ENCODE measurements around the gene TPRG1. TPM values are rescaled to one million over a fixed set of nuclear protein-coding genes. Genes with fewer than 3 reads are reported as not detected.

Gene TPRG1
- total and polyA plus RNA-seq, 2 of the 8 experiments (the other 6 are each of a cell fraction or from before 2014, with no cell fraction given), result 0.37 to 0.47 TPM

DNA sequence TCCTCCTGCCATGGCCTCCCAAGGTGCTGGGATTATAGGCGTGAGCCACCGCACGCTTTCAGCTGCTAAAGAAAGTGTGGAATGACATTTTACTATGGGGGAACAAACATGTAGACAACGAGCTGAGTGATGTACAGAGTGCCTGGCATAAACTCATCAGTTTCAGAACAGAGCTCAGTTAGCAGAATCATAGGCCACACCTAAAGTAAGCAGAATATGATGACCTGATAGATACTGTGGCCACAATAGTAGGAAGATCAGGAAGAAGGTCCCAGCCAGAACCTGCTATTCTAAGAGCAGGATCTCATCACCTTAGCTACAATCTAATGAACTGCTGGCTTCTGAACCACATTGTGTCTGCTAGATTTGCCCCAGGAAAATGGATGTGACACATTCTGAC is 158.3 kb downstream of the TPRG1 start:
- FAIRE-seq (no peak), DNase-seq (ENCODE audit: low read depth in 1 of 2, low spot score in 2 of 2) (no peak)
- H3K23ac ChIP-seq (ENCODE audit: insufficient read length), result no peak overlapping the region
- ChIA-PET CTCF (ENCODE audit: partially characterized antibody) (interaction anchor here (1.4 to 1.6 kb wide), 2 partner anchors 10 kb away, joined by 5 to 9 read pairs; no protein-coding TSS in a partner anchor), POLR2A (ENCODE audit: partially characterized antibody) (no interaction called here)
- H3K79me2 ChIP-seq (ENCODE audit: control insufficient read depth in 1 of 2, insufficient read depth in 2 of 2, low read length in 2 of 2), result no peaks in the 10 kb centered on the region
- H3K9me3 ChIP-seq (ENCODE audit: insufficient read depth in 2 of 2, low read depth in 1 of 2, low read length in 1 of 2), result no peaks in the 10 kb centered on the region
- no peak overlapping the region for H2BK120ac ChIP-seq (replicated peaks; ENCODE audit: low read depth, low read length)
- H3K4me3 ChIP-seq (ENCODE audit: extremely low read depth in 1 of 4, insufficient read depth in 2 of 4, low read depth in 3 of 4, low read length in 4 of 4), result no peak overlapping the region
- no peak overlapping the region for H2BK15ac ChIP-seq (ENCODE audit: low read length)
- 96% methylated on average over 4 of the region's 4 CpGs; no CpG with 5 or more reads in 1 of the 2 experiments for WGBS, 2 experiments (ENCODE audit: extremely low coverage in 1 of 2, insufficient coverage in 1 of 2, insufficient read length in 1 of 2, insufficient replicate concordance in 2 of 2, low coverage in 1 of 2, low lambda C conversion rate in 2 of 2, missing lambda C conversion rate in 1 of 2)
- H3K4me2 ChIP-seq (ENCODE audit: insufficient read depth in 1 of 2, low read depth in 2 of 2, low read length in 2 of 2), result no peak overlapping the region
- no peak overlapping the region for H2BK20ac ChIP-seq (ENCODE audit: low read length)
- H3K18ac ChIP-seq (ENCODE audit: extremely low read depth, low read length), result no peak overlapping the region
- H3K9ac ChIP-seq (replicated peaks in 1 of 4; ENCODE audit: extremely low read depth in 1 of 4, low read depth in 3 of 4, low read length in 3 of 4), result no peak overlapping the region
- no peak overlapping the region for H4K8ac ChIP-seq (ENCODE audit: extremely low read depth, insufficient read depth, low read length)
- no peak overlapping the region for H2AFZ ChIP-seq (ENCODE audit: low read length)
- H3K56ac ChIP-seq (replicated peaks; ENCODE audit: insufficient read length, low read depth, low read length), result no peak overlapping the region
- H3K27ac ChIP-seq (ENCODE audit: low read depth, low read length), result no peak overlapping the region
- H2BK12ac ChIP-seq (ENCODE audit: low read depth, low read length), result no peak overlapping the region
- no peak overlapping the region for H3K4ac ChIP-seq (replicated peaks; ENCODE audit: insufficient read length, low read depth, low read length)
- no peaks in the 10 kb centered on the region for H4K20me1 ChIP-seq (replicated peaks in 1 of 2; ENCODE audit: control insufficient read depth in 1 of 2, insufficient read depth in 2 of 2, low read length in 2 of 2)
- H3K14ac ChIP-seq (ENCODE audit: insufficient read length), result no peak overlapping the region
- H4K91ac ChIP-seq (replicated peaks; ENCODE audit: insufficient read length, low read length), result no peak overlapping the region
- H2BK5ac ChIP-seq (ENCODE audit: low read depth, low read length), result no peak overlapping the region
- TF ChIP-seq SAP30 (IDR thresholded peaks at IDR 0.05; ENCODE audit: insufficient read depth, insufficient replicate concordance, low read length) (no peak), SRF (IDR thresholded peaks at IDR 0.05; ENCODE audit: low read depth, low read length) (no peak), BACH1 (IDR thresholded peaks at IDR 0.05; ENCODE audit: low read length) (no peak), EP300 (IDR thresholded peaks at IDR 0.05; ENCODE audit: borderline replicate concordance in 1 of 2, low read depth in 2 of 2, low read length in 2 of 2) (no peak)
- no peaks in the 10 kb centered on the region for H3K36me3 ChIP-seq (ENCODE audit: control insufficient read depth in 2 of 4, insufficient read depth in 4 of 4, low read length in 3 of 4)
- no peaks in the 10 kb centered on the region for H3K23me2 ChIP-seq (ENCODE audit: low read depth, low read length)
- no peaks in the 10 kb centered on the region for H3K79me1 ChIP-seq (ENCODE audit: low read depth, low read length)
- H3K4me1 ChIP-seq (replicated peaks in 1 of 4; ENCODE audit: control insufficient read depth in 3 of 4, insufficient read depth in 4 of 4, low read length in 3 of 4), result no peaks in the 10 kb centered on the region
- H4K5ac ChIP-seq (ENCODE audit: insufficient read length, low read depth, low read length), result no peak overlapping the region
- no peak overlapping the region for H2AK5ac ChIP-seq (ENCODE audit: low read depth, low read length)
- H3K27me3 ChIP-seq (replicated peaks in 1 of 4; ENCODE audit: control insufficient read depth in 3 of 4, extremely low read depth in 1 of 4, insufficient read depth in 3 of 4, low read length in 3 of 4), result no peaks in the 10 kb centered on the region

Data from H1 (cell line).